Measurements from ENCODE around the gene PMEL. TPM values are rescaled to one million over a fixed set of nuclear protein-coding genes. Genes with fewer than 3 reads are reported as not detected.
A peak's percentile ranks its signal among the peaks of the same experiment; 100 is the strongest.

The PMEL gene
- total and polyA plus RNA-seq, 2 of the 8 experiments (the other 6 are each of a cell fraction or from before 2014, with no cell fraction given), result 120 to 382 TPM

- Histone ChIP-seq H3K36me3 (ENCODE audit: control insufficient read depth in 2 of 4, insufficient read depth in 4 of 4, low read length in 3 of 4) (peaks cover 0 to 15% (median 4%) of the 10 kb centered on the region in 4 experiments; a peak in 5 of 8 replicates), H2BK20ac (ENCODE audit: low read length) (no peak overlapping the region), H3K14ac (ENCODE audit: insufficient read length) (no peak overlapping the region), H2BK15ac (ENCODE audit: low read length) (no peak overlapping the region), H3K27ac (ENCODE audit: low read depth, low read length) (no peak overlapping the region), H2BK120ac (replicated peaks; ENCODE audit: low read depth, low read length) (no peak overlapping the region), H3K18ac (ENCODE audit: extremely low read depth, low read length) (no peak overlapping the region), H3K56ac (replicated peaks; ENCODE audit: insufficient read length, low read depth, low read length) (peak overlapping the region; percentile 5), H4K8ac (ENCODE audit: extremely low read depth, insufficient read depth, low read length) (no peak overlapping the region), H3K27me3 (replicated peaks in 1 of 4; ENCODE audit: control insufficient read depth in 3 of 4, extremely low read depth in 1 of 4, insufficient read depth in 3 of 4, low read length in 3 of 4) (no peaks in the 10 kb centered on the region; a peak in 1 of 7 replicates), H3K9me3 (ENCODE audit: insufficient read depth in 2 of 2, low read depth in 1 of 2, low read length in 1 of 2) (no peaks in the 10 kb centered on the region), H2BK12ac (ENCODE audit: low read depth, low read length) (no peak overlapping the region), H2BK5ac (ENCODE audit: low read depth, low read length) (no peak overlapping the region), H3K9ac (replicated peaks in 1 of 4; ENCODE audit: extremely low read depth in 1 of 4, low read depth in 3 of 4, low read length in 3 of 4) (peak overlapping the region in 2 of 4 experiments; percentile 38 to 54; a peak in 1 of 7 replicates), H3K4me2 (ENCODE audit: insufficient read depth in 1 of 2, low read depth in 2 of 2, low read length in 2 of 2) (peak overlapping the region; percentile 88 to 90; a peak in 3 of 4 replicates), H4K5ac (ENCODE audit: insufficient read length, low read depth, low read length) (no peak overlapping the region), H4K20me1 (replicated peaks in 1 of 2; ENCODE audit: control insufficient read depth in 1 of 2, insufficient read depth in 2 of 2, low read length in 2 of 2) (peaks cover 2 to 10% of the 10 kb centered on the region in 2 experiments), H4K91ac (replicated peaks; ENCODE audit: insufficient read length, low read length) (no peak overlapping the region), H3K79me1 (ENCODE audit: low read depth, low read length) (peaks cover 3% of the 10 kb centered on the region; the same call in 1 of the 2 replicates), H3K79me2 (ENCODE audit: control insufficient read depth in 1 of 2, insufficient read depth in 2 of 2, low read length in 2 of 2) (peaks cover 15 to 61% of the 10 kb centered on the region in 2 experiments), H3K4ac (replicated peaks; ENCODE audit: insufficient read length, low read depth, low read length) (no peak overlapping the region), H3K23ac (ENCODE audit: insufficient read length) (no peak overlapping the region), H2AK5ac (ENCODE audit: low read depth, low read length) (no peak overlapping the region), H2AFZ (ENCODE audit: low read length) (no peak overlapping the region), H3K23me2 (ENCODE audit: low read depth, low read length) (peaks cover 7% of the 10 kb centered on the region), H3K4me3 (ENCODE audit: extremely low read depth in 1 of 4, insufficient read depth in 2 of 4, low read depth in 3 of 4, low read length in 4 of 4) (peak overlapping the region in 1 of 4 experiments; percentile 90; a peak in 2 of 8 replicates), H3K4me1 (replicated peaks in 1 of 4; ENCODE audit: control insufficient read depth in 3 of 4, insufficient read depth in 4 of 4, low read length in 3 of 4) (peaks cover 2 to 10% (median 3%) of the 10 kb centered on the region in 4 experiments; a peak in 6 of 7 replicates)
- no peak for DNase-seq (ENCODE audit: low read depth in 1 of 2, low spot score in 2 of 2)
- CTCF ChIA-PET (ENCODE audit: partially characterized antibody), result interaction anchor here (0.7 to 7.8 kb wide), 14 partner anchors 9 to 1708 kb away, joined by 3 to 71 read pairs (median 7); partner anchors contain the start of genes B4GALNT1, DNAJC14, MMP19 and ORMDL2
- POLR2A ChIA-PET (ENCODE audit: partially characterized antibody), result interaction anchor here (0.8 to 4.5 kb wide), 13 partner anchors 9 to 241 kb away, joined by 3 to 53 read pairs (median 9); partner anchors contain the start of genes DNAJC14, MMP19, ORMDL2 and SARNP
- 90% methylated on average over 4 of the region's 4 CpGs; no CpG with 5 or more reads in 1 of the 2 experiments for WGBS, 2 experiments (ENCODE audit: extremely low coverage in 1 of 2, insufficient coverage in 1 of 2, insufficient read length in 1 of 2, insufficient replicate concordance in 2 of 2, low coverage in 1 of 2, low lambda C conversion rate in 2 of 2, missing lambda C conversion rate in 1 of 2)
- FAIRE-seq, result no peak
- TF ChIP-seq RAD21 (IDR thresholded peaks at IDR 0.05 in 1 of 2, conservative IDR thresholded peaks at IDR 0.05 in 1 of 2; ENCODE audit: low read depth in 2 of 2, low read length in 2 of 2) (no peak), CBX8 (IDR thresholded peaks at IDR 0.05; ENCODE audit: borderline replicate concordance, low read depth, low read length) (no peak), HDAC6 (IDR thresholded peaks at IDR 0.05; ENCODE audit: low read depth, low read length) (no peak), SIX5 (IDR thresholded peaks at IDR 0.05; ENCODE audit: low read depth, low read length) (no peak), EP300 (IDR thresholded peaks at IDR 0.05; ENCODE audit: borderline replicate concordance in 1 of 2, low read depth in 2 of 2, low read length in 2 of 2) (no peak), BACH1 (IDR thresholded peaks at IDR 0.05; ENCODE audit: low read length) (no peak), CEBPB (IDR thresholded peaks at IDR 0.05; ENCODE audit: low read depth, low read length) (no peak), BRCA1 (IDR thresholded peaks at IDR 0.05; ENCODE audit: low read depth, low read length) (no peak), TEAD4 (IDR thresholded peaks at IDR 0.05; ENCODE audit: low read depth, low read length) (no peak), BCL11A (IDR thresholded peaks at IDR 0.05; ENCODE audit: low read depth in 2 of 2, low read length in 2 of 2) (no peak), TBP (IDR thresholded peaks at IDR 0.05; ENCODE audit: low read depth, low read length) (no peak), GABPA (IDR thresholded peaks at IDR 0.05; ENCODE audit: borderline replicate concordance, insufficient read depth, low read length) (no peak), MAFK (IDR thresholded peaks at IDR 0.05; ENCODE audit: low read depth, low read length) (no peak)
Observed at GRCh38 chr12:55925371-55925770, 40.5 kb downstream of the PMEL start.

Measured in H1 (cell line).